CD14-positive monocyte (primary cell): Measurements from ENCODE around the gene OR10J5. TPM values are rescaled to one million over a fixed set of nuclear protein-coding genes. Genes with fewer than 3 reads are reported as not detected.
"Not testable (repeated sequence)": the region's sequence is repeated elsewhere in the genome, so short reads cannot be mapped to it uniquely, and the experiment has no call there.

ENCODE experiments used
- DNase-seq, 3 donors: peaks; one replicate each; pipeline ENCODE4 v3.0.0-alpha.2; 2011 to 2022
- H2AFZ ChIP-seq: 2 replicates; pipeline ENCODE4 v1.6.0; 2012; ENCODE audit warnings: mild to moderate bottlenecking, low read depth, low read length, inconsistent platforms; ENCODE audit not compliant: insufficient read depth, poor library complexity, severe bottlenecking
- H3K27ac ChIP-seq, 2 donors: 1 replicate in 1 of 2; 2 replicates in 1 of 2; pipeline ENCODE4 v1.5.1; 2012 to 2013; ENCODE audit warnings: low read length in 2 of 2, control low read depth in 1 of 2, inconsistent platforms in 1 of 2, low read depth in 1 of 2, mild to moderate bottlenecking in 1 of 2
- H3K27me3 ChIP-seq, 2 donors: one replicate each; pipeline versions ENCODE4 v1.6.0 to v1.6.1; 2011 to 2013; ENCODE audit warnings: low read length in 2 of 2; ENCODE audit not compliant: control insufficient read depth in 2 of 2, insufficient read depth in 2 of 2
- H3K36me3 ChIP-seq, 2 donors: replicated peaks in 1 of 2; 1 replicate in 1 of 2; 2 replicates in 1 of 2; pipeline versions ENCODE4 v1.5.1 to v1.6.1; 2012 to 2013; ENCODE audit warnings: low read length in 2 of 2, control low read depth in 1 of 2, inconsistent platforms in 1 of 2, mild to moderate bottlenecking in 1 of 2; ENCODE audit not compliant: insufficient read depth in 2 of 2, control insufficient read depth in 1 of 2
- H3K4me1 ChIP-seq, 2 donors: 1 replicate in 1 of 2; 2 replicates in 1 of 2; pipeline versions ENCODE4 v1.5.1 to v1.6.1; 2012 to 2013; ENCODE audit warnings: low read length in 2 of 2, control low read depth in 1 of 2, inconsistent platforms in 1 of 2, mild to moderate bottlenecking in 1 of 2, moderate library complexity in 1 of 2; ENCODE audit not compliant: insufficient read depth in 2 of 2, control insufficient read depth in 1 of 2
- H3K4me2 ChIP-seq: replicated peaks from 2 replicates; pipeline ENCODE3; 2012; ENCODE audit warnings: low read length, moderate library complexity, mild to moderate bottlenecking; ENCODE audit not compliant: poor library complexity, severe bottlenecking; ENCODE audit errors: extremely low read depth
- H3K4me3 ChIP-seq, 3 experiments: fragments of 200-600 bp in 1 of 3; sonication (generic) in 1 of 3; replicated peaks in 1 of 3; 1 replicate in 2 of 3; 2 replicates in 1 of 3; pipeline ENCODE4 v1.5.1; 2011 to 2013; ENCODE audit warnings: low read length in 3 of 3, mild to moderate bottlenecking in 3 of 3, control low read depth in 2 of 3, low read depth in 2 of 3, inconsistent platforms in 1 of 3, moderate library complexity in 1 of 3
- H3K79me2 ChIP-seq: 2 replicates; pipeline ENCODE4 v1.6.0; 2012; ENCODE audit warnings: mild to moderate bottlenecking, control low read depth, inconsistent platforms, low read length, moderate library complexity; ENCODE audit not compliant: insufficient read depth
- H3K9ac ChIP-seq: 2 replicates; pipeline ENCODE4 v1.6.0; 2017; ENCODE audit warnings: low read length, mild to moderate bottlenecking; ENCODE audit not compliant: insufficient read depth, poor library complexity, severe bottlenecking
- H3K9me3 ChIP-seq, 2 donors: replicated peaks in 1 of 2; 1 replicate in 1 of 2; 2 replicates in 1 of 2; pipeline versions ENCODE4 v1.5.1 to v1.6.1; 2012 to 2013; ENCODE audit warnings: low read length in 2 of 2, control low read depth in 1 of 2; ENCODE audit not compliant: control insufficient read depth in 1 of 2, insufficient read depth in 1 of 2
- H4K20me1 ChIP-seq: 2 replicates; pipeline ENCODE4 v1.6.0; 2012; ENCODE audit warnings: mild to moderate bottlenecking, low read length, control low read depth, moderate library complexity; ENCODE audit not compliant: insufficient read depth
- H3K27ac Mint-ChIP-seq, 7 donors: one replicate each; pipeline ENCODE4 v1.8.0; 2020; ENCODE audit warnings: mild to moderate bottlenecking in 7 of 7, mixed read lengths in 7 of 7, moderate library complexity in 6 of 7, inconsistent platforms in 2 of 7
- H3K27me3 Mint-ChIP-seq, 3 donors: one replicate each; pipeline ENCODE4 v1.8.0; 2021 to 2022; ENCODE audit warnings: low read depth in 3 of 3, mild to moderate bottlenecking in 3 of 3, mixed read lengths in 3 of 3, moderate library complexity in 3 of 3, inconsistent platforms in 1 of 3
- H3K36me3 Mint-ChIP-seq, 2 donors: one replicate each; pipeline ENCODE4 v1.8.0; 2020; ENCODE audit warnings: mixed read lengths in 2 of 2, inconsistent platforms in 1 of 2, mild to moderate bottlenecking in 1 of 2
- H3K4me1 Mint-ChIP-seq: one replicate; pipeline ENCODE4 v1.8.0; 2020; ENCODE audit warnings: mild to moderate bottlenecking, mixed read lengths
- H3K4me3 Mint-ChIP-seq, 2 donors: one replicate each; pipeline ENCODE4 v1.8.0; 2020; ENCODE audit warnings: mild to moderate bottlenecking in 2 of 2, mixed read lengths in 2 of 2, moderate library complexity in 1 of 2
- H3K9me3 Mint-ChIP-seq, 7 donors: one replicate each; pipeline ENCODE4 v1.8.0; 2020 to 2022; ENCODE audit warnings: mixed read lengths in 7 of 7, mild to moderate bottlenecking in 6 of 7, moderate library complexity in 6 of 7, inconsistent platforms in 2 of 7
- CTCF ChIP-seq: fragments of 200-600 bp; IDR thresholded peaks from one replicate; pipeline ENCODE4 v1.8.0; 2022; ENCODE audit warnings: antibody characterized with exemption, mild to moderate bottlenecking
- WGBS: methylation state at CpG from one replicate; pipeline ENCODE4 v1.1.5; 2013; ENCODE audit warnings: missing lambda C conversion rate; ENCODE audit not compliant: insufficient coverage; 5-methylcytosine and 5-hydroxymethylcytosine counted together
- intact Hi-C, 2 donors: fragments of 100-400 bp; cut with micrococcal nuclease; formaldehyde crosslinking; loops; one replicate each; pipeline versions ENCODE4 v1.15.0 to v1.15.1; 2023
- polyA plus RNA-seq, 3 donors: library from polyadenylated mRNA; depleted of rRNA in 1 of 3; unstranded in 2 of 3; stranded (reverse) in 1 of 3; fragments of 300-500 nt in 2 of 3; fragments of >200 nt in 1 of 3; fragmentation: Illumina TruSeq in 2 of 3; gene quantifications; 1 replicate in 2 of 3; 2 replicates in 1 of 3; pipeline ENCODE4 v1.2.3, GENCODE V29; 2012 to 2021

The OR10J5 gene
- polyA plus RNA-seq, 3 donors = not detected

GRCh38 chr1:159532922-159533321, 2.9 kb downstream of the OR10J5 start:
- no peaks in the 10 kb centered on the region for H4K20me1 ChIP-seq
- no peak overlapping the region for H3K4me2 ChIP-seq
- H3K36me3 Mint-ChIP-seq = no peaks in the 10 kb centered on the region
- no peak overlapping the region for H2AFZ ChIP-seq
- no peaks in the 10 kb centered on the region for H3K36me3 ChIP-seq
- H3K9ac ChIP-seq = no peak overlapping the region
- no peak for TF ChIP-seq CTCF
- no peaks in the 10 kb centered on the region for H3K4me1 Mint-ChIP-seq
- no peaks in the 10 kb centered on the region for H3K27me3 ChIP-seq
- H3K4me3 ChIP-seq = no peak overlapping the region
- no peak for DNase-seq
- no peaks in the 10 kb centered on the region for H3K4me1 ChIP-seq
- no peaks in the 10 kb centered on the region for H3K79me2 ChIP-seq
- peaks cover under 1 to 16% (median 8%) of the 10 kb centered on the region in 7 donors for H3K9me3 Mint-ChIP-seq
- H3K4me3 Mint-ChIP-seq = no peak overlapping the region
- peaks cover 5 to 13% of the 10 kb centered on the region in 2 donors for H3K9me3 ChIP-seq
- no peak overlapping the region for H3K27ac ChIP-seq
- H3K27me3 Mint-ChIP-seq = peaks cover 0 to 3% (median 0%) of the 10 kb centered on the region in 3 donors
- no peak overlapping the region for H3K27ac Mint-ChIP-seq
- intact Hi-C loops = no loop called here

DNA sequence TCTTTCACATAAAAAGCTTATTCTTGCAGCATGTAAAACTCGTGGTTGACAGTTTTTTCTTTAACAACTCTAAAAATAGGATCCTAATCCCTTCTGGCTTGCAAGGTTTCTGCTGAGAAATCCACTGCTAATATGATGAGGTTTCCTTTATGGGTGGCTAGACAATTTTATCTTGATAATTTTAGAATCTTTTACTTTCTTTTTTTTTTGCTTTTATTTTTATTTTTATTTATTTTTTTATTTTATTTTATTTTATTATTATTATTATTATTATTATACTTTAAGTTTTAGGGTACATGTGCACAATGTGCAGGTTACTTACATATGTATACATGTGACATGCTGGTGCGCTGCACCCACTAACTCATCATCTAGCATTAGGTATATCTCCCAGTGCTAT, 11.0 kb downstream of the OR10J5 start:
- H3K27ac Mint-ChIP-seq, H3K36me3 Mint-ChIP-seq: not testable (repeated sequence)

More for the DNA sequence above, 11.0 kb downstream of the OR10J5 start:
- H3K4me2 ChIP-seq, H3K9ac ChIP-seq, H3K27ac ChIP-seq, intact Hi-C loops, H3K27me3 ChIP-seq, DNase-seq, H3K4me3 Mint-ChIP-seq, H2AFZ ChIP-seq, H4K20me1 ChIP-seq, H3K79me2 ChIP-seq, H3K36me3 ChIP-seq, H3K4me1 ChIP-seq, H3K4me1 Mint-ChIP-seq, H3K27me3 Mint-ChIP-seq, H3K4me3 ChIP-seq: not testable (repeated sequence)
- H3K9me3 ChIP-seq = peaks cover 14% of the 10 kb centered on the region in 2 donors
- H3K9me3 Mint-ChIP-seq = peaks cover 9 to 40% (median 21%) of the 10 kb centered on the region in 7 donors
- WGBS = no CpG with 5 or more reads among the region's 2 CpGs
